ENCODE results near the gene EN2. TPM values are rescaled to one million over a fixed set of nuclear protein-coding genes. Genes with fewer than 3 reads are reported as not detected.
A peak's percentile ranks its signal among the peaks of the same experiment; 100 is the strongest.

EN2 gene
- total RNA-seq, 2 experiments from 2014 or later, result not detected

GRCh38 chr7:155462163-155462735, 4.3 kb downstream of the EN2 start:
- peaks cover 70% of the 10 kb centered on the region for H3K27me3 Mint-ChIP-seq (ENCODE audit: low read depth)
- DNase-seq, result no peak
- peaks cover 15% of the 10 kb centered on the region for H3K4me1 Mint-ChIP-seq (ENCODE audit: low read depth)
- H3K9me3 Mint-ChIP-seq, result no peaks in the 10 kb centered on the region
- no peak overlapping the region for H3K27ac Mint-ChIP-seq
- H3K36me3 Mint-ChIP-seq (ENCODE audit: low read depth), result no peaks in the 10 kb centered on the region
- H3K4me3 Mint-ChIP-seq, result no peak overlapping the region
- CTCF ChIA-PET, result no interaction called here
- intact Hi-C loops (cut with micrococcal nuclease), result loop anchor here (10.0 kb wide), 1 partner anchor 273 kb away; no protein-coding TSS in a partner anchor

- CTCF ChIA-PET, result interaction anchor here (0.6 kb wide), 1 partner anchor 49 kb away, joined by 3 read pairs; no protein-coding TSS in a partner anchor
- DNase-seq, result no peak
- Mint-ChIP-seq H3K27ac (no peak overlapping the region), H3K27me3 (ENCODE audit: low read depth) (peaks cover 71% of the 10 kb centered on the region), H3K36me3 (ENCODE audit: low read depth) (no peaks in the 10 kb centered on the region), H3K4me3 (no peak overlapping the region), H3K4me1 (ENCODE audit: low read depth) (peaks cover 16% of the 10 kb centered on the region), H3K9me3 (no peaks in the 10 kb centered on the region)
- intact Hi-C loops (cut with micrococcal nuclease), result loop anchor here (10.0 kb wide), 1 partner anchor 272 kb away; no protein-coding TSS in a partner anchor
Measured at GRCh38 chr7:155463114-155463811, 5.3 kb downstream of the EN2 start.

GRCh38 chr7:155464183-155464582, 6.3 kb downstream of the EN2 start:
- H3K27me3 Mint-ChIP-seq (ENCODE audit: low read depth), result peaks cover 79% of the 10 kb centered on the region
- CTCF ChIA-PET, result no interaction called here
- H3K27ac Mint-ChIP-seq, result no peak overlapping the region
- no peaks in the 10 kb centered on the region for H3K36me3 Mint-ChIP-seq (ENCODE audit: low read depth)
- intact Hi-C loops (cut with micrococcal nuclease), result loop anchor here (10.0 kb wide), 1 partner anchor 271 kb away; no protein-coding TSS in a partner anchor
- H3K9me3 Mint-ChIP-seq, result no peaks in the 10 kb centered on the region
- no peak overlapping the region for H3K4me3 Mint-ChIP-seq
- no peak for DNase-seq
- H3K4me1 Mint-ChIP-seq (ENCODE audit: low read depth), result peaks cover 19% of the 10 kb centered on the region

GRCh38 chr7:155464948-155465739, 7.2 kb downstream of the EN2 start:
- intact Hi-C loops (cut with micrococcal nuclease), result loop anchor here (5.0 to 10.0 kb wide), 3 partner anchors 270 to 1547 kb away; partner anchors contain the start of genes MNX1 and SHH
- Mint-ChIP-seq H3K4me1 (ENCODE audit: low read depth) (peaks cover 17% of the 10 kb centered on the region), H3K36me3 (ENCODE audit: low read depth) (no peaks in the 10 kb centered on the region), H3K4me3 (no peak overlapping the region), H3K27me3 (ENCODE audit: low read depth) (peaks cover 81% of the 10 kb centered on the region), H3K9me3 (no peaks in the 10 kb centered on the region), H3K27ac (no peak overlapping the region)
- DNase-seq, result no peak
- CTCF ChIA-PET, result interaction anchor here (0.6 kb wide), 1 partner anchor 45 kb away, joined by 4 read pairs; no protein-coding TSS in a partner anchor

- H3K27me3 Mint-ChIP-seq (ENCODE audit: low read depth), result peaks cover 80% of the 10 kb centered on the region
- no peaks in the 10 kb centered on the region for H3K9me3 Mint-ChIP-seq
- CTCF ChIA-PET, result interaction anchor here (0.6 kb wide), 1 partner anchor 45 kb away, joined by 4 read pairs; no protein-coding TSS in a partner anchor
- no peak overlapping the region for H3K27ac Mint-ChIP-seq
- H3K4me3 Mint-ChIP-seq, result no peak overlapping the region
- peaks cover 17% of the 10 kb centered on the region for H3K4me1 Mint-ChIP-seq (ENCODE audit: low read depth)
- no peak for DNase-seq
- no peaks in the 10 kb centered on the region for H3K36me3 Mint-ChIP-seq (ENCODE audit: low read depth)
- intact Hi-C loops (cut with micrococcal nuclease), result loop anchor here (1.0 to 10.0 kb wide), 5 partner anchors 13 to 1547 kb away; partner anchors contain the start of genes MNX1 and SHH
Measured at GRCh38 chr7:155465761-155466141, 7.8 kb downstream of the EN2 start.

- CTCF ChIA-PET, result no interaction called here
- no peak for DNase-seq
- Mint-ChIP-seq H3K4me3 (no peak overlapping the region), H3K27ac (no peak overlapping the region), H3K27me3 (ENCODE audit: low read depth) (peaks cover 80% of the 10 kb centered on the region), H3K36me3 (ENCODE audit: low read depth) (no peaks in the 10 kb centered on the region), H3K9me3 (no peaks in the 10 kb centered on the region), H3K4me1 (ENCODE audit: low read depth) (peaks cover 20% of the 10 kb centered on the region)
- intact Hi-C loops (cut with micrococcal nuclease), result loop anchor here (1.0 to 10.0 kb wide), 5 partner anchors 14 to 1546 kb away; partner anchors contain the start of genes MNX1 and SHH
Measured at GRCh38 chr7:155466142-155466813, 8.3 kb downstream of the EN2 start.

- Mint-ChIP-seq H3K4me3 (no peak overlapping the region), H3K9me3 (no peaks in the 10 kb centered on the region), H3K4me1 (ENCODE audit: low read depth) (peaks cover 21% of the 10 kb centered on the region), H3K27ac (no peak overlapping the region), H3K36me3 (ENCODE audit: low read depth) (no peaks in the 10 kb centered on the region), H3K27me3 (ENCODE audit: low read depth) (peaks cover 80% of the 10 kb centered on the region)
- CTCF ChIA-PET, result no interaction called here
- intact Hi-C loops (cut with micrococcal nuclease), result loop anchor here (1.0 to 10.0 kb wide), 6 partner anchors 12 to 1545 kb away; partner anchors contain the start of genes MNX1 and SHH
- peak; percentile 61 for DNase-seq
Measured at GRCh38 chr7:155466814-155467733, 9.1 kb downstream of the EN2 start.

- Mint-ChIP-seq H3K4me3 (no peak overlapping the region), H3K36me3 (ENCODE audit: low read depth) (no peaks in the 10 kb centered on the region), H3K27me3 (ENCODE audit: low read depth) (peaks cover 84% of the 10 kb centered on the region), H3K4me1 (ENCODE audit: low read depth) (peaks cover 20% of the 10 kb centered on the region), H3K27ac (no peak overlapping the region), H3K9me3 (no peaks in the 10 kb centered on the region)
- no peak for DNase-seq
- intact Hi-C loops (cut with micrococcal nuclease), result loop anchor here (1.0 to 10.0 kb wide), 5 partner anchors 13 to 1544 kb away; partner anchors contain the start of genes MNX1 and SHH
- CTCF ChIA-PET, result no interaction called here
Measured at GRCh38 chr7:155467846-155468784, 10.2 kb downstream of the EN2 start.

- CTCF ChIA-PET, result no interaction called here
- no peaks in the 10 kb centered on the region for H3K36me3 Mint-ChIP-seq (ENCODE audit: low read depth)
Measured at GRCh38 chr7:155468785-155469148, 10.8 kb downstream of the EN2 start.

More at GRCh38 chr7:155468785-155469148, 10.8 kb downstream of the EN2 start:
- intact Hi-C loops (cut with micrococcal nuclease), result loop anchor here (5.0 to 10.0 kb wide), 3 partner anchors 266 to 1544 kb away; partner anchors contain the start of genes MNX1 and SHH
- peaks cover 84% of the 10 kb centered on the region for H3K27me3 Mint-ChIP-seq (ENCODE audit: low read depth)
- no peak overlapping the region for H3K4me3 Mint-ChIP-seq
- no peak for DNase-seq
- H3K4me1 Mint-ChIP-seq (ENCODE audit: low read depth), result peaks cover 21% of the 10 kb centered on the region
- no peaks in the 10 kb centered on the region for H3K9me3 Mint-ChIP-seq
- H3K27ac Mint-ChIP-seq, result no peak overlapping the region

Measured in activated naive CD4-positive, alpha-beta T cell treated with anti-CD3 and anti-CD28 coated beads for 36 hours (primary cell).